HG03558 (cell line): Measurements from ENCODE around the gene ERFL.

Experiments used
- ATAC-seq: cut with Tn5 transposase; IDR thresholded peaks from one replicate; pipeline ENCODE4 v1.9.1; 2021; ENCODE audit warnings: moderate number of reproducible peaks; ENCODE audit not compliant: unreplicated experiment; ENCODE audit errors: extremely low read depth

Gene ERFL

GRCh38 chr19:41928221-41928683 lies at the start of gene ERFL:
TSS of gene ERFL (minus strand) at chr19:41928449. CDS start at chr19:41912919, 15,530 bp downstream.
- ATAC-seq, result no peak

GRCh38 chr19:41977916-41978315 lies 49.7 kb upstream of the ERFL start:
- no peak for ATAC-seq

GRCh38 chr19:41974652-41975051 lies 46.4 kb upstream of the ERFL start:
- ATAC-seq, result no peak

GRCh38 chr19:41971363-41971762 lies 43.1 kb upstream of the ERFL start:
- ATAC-seq, result no peak

- ATAC-seq, result no peak
Observed at GRCh38 chr19:41969772-41970458, 41.7 kb upstream of the ERFL start.

DNA sequence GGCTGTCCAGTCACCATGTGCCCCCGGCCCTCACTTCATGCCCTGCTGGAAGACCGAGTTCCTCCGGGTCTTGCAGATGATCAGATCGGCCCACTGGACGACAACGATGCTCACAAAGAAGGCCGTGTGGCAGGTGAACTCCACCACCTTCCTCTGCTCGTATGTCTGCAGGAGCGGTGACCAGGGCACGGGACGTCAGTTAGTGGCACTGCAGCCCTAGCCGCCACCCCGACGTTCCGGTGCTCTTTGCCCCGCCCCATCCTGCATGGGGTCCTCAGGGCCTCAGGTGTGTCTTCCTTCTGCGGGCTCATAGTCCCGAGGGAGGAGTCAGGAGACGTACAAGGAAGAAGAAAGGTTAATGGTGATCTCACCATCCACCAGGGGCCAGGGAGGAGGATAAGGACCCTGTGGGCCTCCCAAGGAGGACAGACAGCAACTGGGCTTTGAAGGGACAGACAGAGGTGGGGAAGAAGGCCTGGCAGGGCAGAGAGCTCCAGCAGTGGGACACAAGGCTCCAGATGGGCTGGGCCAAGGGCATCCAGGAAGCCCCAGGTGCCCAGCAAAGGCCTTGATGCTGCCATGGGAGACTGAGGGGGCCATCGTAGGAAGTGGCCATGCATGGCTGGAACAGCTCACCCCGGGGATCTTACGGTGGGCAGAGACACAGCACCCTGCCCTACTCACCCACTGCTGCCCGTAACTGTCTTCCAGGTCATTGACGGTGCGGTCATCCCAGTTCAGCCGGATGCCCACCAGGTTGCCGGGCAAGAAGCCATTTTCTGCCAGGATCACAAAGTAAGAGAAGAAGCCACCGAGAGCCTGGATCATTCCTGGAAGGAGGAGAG lies 40.7 kb upstream of the ERFL start:
- no peak for ATAC-seq

GRCh38 chr19:41967054-41967783 lies 39.0 kb upstream of the ERFL start:
- no peak for ATAC-seq

GRCh38 chr19:41965106-41965505 lies 36.9 kb upstream of the ERFL start:
- no peak for ATAC-seq

DNA sequence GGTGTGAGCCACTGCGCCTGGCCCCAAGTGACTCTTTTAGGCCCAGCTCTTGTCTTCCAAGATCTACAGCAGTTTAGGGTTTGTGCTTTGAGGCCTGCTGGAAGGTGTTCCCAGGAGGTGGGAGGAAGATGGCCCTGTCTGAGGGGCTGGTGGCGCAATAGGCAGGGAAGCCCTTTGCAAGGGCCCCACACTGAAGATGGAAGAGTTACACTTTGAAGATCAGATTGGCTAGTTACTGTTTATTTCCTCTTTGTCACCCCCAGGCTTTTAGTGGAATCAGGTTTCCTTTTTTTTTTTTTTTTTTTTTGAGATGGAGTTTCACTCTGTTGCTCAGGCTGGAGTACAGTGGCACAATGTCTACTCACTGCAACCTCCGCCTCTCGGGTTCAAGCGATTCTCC lies 32.7 kb upstream of the ERFL start:
- ATAC-seq, result no peak

GRCh38 chr19:41959056-41960053 lies 31.1 kb upstream of the ERFL start, which contains the start of gene RABAC1:
TSS of gene RABAC1 (minus strand) at chr19:41959321. CDS start at chr19:41959292, 29 bp downstream.
- peak; percentile 57 for ATAC-seq

- no peak for ATAC-seq
Observed at GRCh38 chr19:41958367-41959055, 30.3 kb upstream of the ERFL start.

- no peak for ATAC-seq
Observed at GRCh38 chr19:41957838-41958366, 29.7 kb upstream of the ERFL start.

DNA sequence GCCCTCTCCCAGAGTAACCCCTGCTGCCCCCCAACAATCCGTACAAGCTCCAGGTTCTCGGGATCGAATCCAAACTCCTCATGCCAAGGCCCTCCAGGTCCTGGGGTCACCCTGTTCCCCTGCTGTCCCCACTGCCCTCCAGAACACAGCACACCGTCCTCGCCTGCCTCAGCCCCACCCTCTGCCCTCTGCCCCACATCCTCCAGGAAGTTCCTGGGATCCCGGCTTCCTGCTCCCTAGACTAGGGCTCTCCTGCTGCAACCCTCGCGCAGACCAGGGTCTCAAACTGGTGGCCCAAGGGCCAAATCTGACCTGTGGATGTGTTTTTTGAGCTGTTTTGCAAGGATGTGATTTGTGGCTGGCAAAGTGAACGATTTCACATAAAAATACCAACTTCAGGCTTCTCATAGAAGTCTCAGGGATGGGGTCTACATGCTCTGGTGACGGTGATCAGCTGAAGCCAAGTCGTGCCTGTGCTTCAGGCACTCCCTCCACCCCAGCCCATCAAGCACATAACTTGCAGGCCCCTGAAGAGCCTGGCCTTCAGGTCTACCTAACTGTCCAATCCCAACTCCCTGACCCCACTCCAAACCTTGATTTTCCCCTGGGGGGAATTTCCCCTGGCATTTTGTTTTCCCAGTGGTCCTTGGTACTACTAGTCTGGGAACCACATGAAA lies 29.1 kb upstream of the ERFL start:
- no peak for ATAC-seq

DNA sequence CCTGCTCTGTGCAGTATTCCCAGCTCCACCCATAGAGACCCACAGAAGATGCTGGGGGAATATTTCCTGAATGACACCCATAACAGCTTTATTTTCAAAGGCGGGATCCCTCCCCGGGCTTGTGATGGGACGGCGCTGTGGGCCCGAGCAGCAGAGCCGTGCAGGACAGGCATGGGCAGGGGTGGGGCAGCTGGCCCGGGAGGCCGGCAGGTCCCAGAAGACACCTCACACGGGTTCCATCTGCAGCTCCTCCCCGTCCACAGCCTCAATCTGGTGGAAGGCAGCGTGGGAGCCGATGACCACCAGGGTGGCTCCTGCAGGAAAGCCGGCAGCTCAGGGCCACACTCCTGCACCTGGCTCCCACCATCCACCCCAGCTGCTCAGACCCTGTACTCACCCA lies 28.4 kb upstream of the ERFL start:
- ATAC-seq, result no peak

DNA sequence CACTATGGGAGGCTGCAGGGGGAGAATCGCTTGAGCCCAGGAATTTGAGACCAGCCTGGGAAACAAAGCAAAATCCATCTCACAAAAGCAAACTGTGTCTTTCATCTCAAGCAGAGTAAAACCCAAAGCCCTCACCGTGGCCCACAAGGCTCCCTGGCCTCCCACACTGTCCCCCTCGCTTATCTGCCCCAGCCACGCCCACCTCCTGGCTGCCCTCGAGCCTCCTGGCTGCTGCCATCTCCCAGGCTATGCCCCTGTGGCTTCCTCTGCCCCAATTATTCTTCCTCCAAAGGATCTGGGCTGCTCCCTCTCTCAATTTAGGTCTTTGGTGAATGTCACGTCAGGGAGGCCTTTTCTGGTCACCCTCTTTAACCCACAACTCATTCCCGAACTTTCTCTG lies 27.3 kb upstream of the ERFL start:
- no peak for ATAC-seq

DNA sequence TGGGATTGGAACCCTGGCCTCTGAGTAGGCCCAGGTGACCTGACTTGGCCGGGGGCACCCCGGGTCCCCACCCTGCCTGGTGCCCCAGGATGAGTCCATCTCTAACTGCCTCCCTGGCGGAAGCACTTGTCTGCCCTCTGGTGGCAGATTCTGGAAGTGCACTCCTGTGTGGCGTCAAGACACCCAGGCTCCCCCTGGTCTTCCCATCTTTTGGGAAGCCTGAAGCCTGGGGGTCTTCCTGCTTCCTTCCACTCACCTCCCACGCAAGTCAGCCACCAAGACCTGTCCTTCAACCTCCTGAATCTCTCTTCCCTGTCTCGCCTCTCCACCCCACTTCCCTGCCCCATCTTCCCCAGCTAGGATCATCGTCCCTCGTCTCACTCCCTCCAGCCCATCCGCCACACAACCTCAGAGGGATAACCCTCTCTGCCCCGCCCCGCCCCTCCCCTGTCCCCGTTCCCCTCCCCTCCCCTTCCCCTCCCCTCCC lies 23.5 kb upstream of the ERFL start:
- no peak for ATAC-seq

DNA sequence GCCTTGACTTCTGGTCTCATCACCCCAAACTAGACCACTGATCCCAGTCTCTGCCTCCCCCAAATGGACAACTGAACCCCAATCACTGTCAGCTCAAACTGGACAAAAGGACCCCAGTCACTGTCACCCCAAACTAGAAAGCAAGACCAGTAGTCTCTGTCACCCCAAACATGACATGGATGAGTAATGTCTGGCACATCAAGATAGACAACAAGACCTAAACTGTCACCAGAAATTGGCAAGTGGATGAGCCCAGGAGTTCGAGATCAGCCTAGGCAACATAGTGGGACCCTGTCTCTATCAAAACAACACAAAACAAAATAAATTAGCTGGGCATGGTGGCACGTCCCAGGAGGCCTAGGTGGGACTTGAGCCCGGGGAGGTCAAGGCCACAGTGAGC lies 18.8 kb upstream of the ERFL start:
- no peak for ATAC-seq

DNA sequence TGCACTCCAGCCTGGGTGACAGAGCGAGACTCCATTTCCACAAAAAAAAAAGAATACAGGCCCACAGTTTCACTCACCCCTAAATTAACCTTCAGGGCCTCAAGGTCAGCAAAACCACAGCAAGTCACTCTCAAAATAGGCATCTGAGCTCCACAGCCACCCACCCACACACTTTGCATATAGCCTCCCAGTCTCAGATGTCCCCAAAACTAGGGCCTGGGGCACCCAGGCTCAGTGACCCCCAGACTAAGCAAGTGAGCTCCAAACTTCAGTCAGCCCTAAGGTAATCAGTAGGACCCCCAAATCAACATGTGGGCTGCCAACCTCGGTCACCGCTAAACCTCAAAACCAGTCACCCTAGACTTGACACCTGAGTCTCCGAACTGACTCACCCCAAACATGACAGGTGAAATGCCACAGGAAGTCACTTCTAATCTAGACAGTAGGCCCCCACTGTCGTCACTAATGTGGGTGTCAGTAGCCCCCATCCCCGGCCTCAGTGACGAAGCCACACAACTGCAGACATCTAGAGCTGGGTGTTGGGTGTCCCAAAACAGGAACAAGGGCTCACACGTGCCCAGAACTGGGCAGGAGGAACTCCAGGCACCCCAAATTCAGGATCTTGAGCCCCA lies 17.0 kb upstream of the ERFL start:
- peak; percentile 48 for ATAC-seq
